Measurements from ENCODE around the gene ATM.
A peak's percentile ranks its signal among the peaks of the same experiment; 100 is the strongest.

Gene ATM

DNA sequence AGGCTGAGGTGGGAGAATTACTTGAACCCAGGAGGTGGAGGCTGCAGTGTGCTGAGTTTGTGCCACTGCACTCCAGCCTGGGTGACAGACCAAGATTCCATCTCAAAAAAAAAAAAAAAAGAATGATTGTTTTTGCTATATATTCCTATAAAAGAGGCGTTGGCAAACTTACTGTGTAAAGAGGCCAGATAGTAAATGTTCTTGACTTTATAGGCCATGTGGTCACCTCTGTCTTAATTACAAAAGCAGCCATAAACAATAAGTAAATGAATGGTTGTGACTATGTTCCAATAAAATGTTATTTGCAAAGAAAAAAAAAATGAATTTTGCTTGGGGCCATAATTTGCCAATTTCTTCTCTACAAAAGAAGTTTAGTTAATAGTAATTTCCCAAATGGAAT lies 12.3 kb downstream of the ATM start:
- H2BK15ac ChIP-seq (ENCODE audit: low read depth, poor library complexity, severe bottlenecking) = no peak overlapping the region
- H3K23ac ChIP-seq (ENCODE audit: low read length in 2 of 2) = no peak overlapping the region
- DNase-seq = no peak
- peaks cover 21% of the 10 kb centered on the region for H3K79me1 ChIP-seq (replicated peaks; ENCODE audit: low read length, poor library complexity, severe bottlenecking)
- H2BK120ac ChIP-seq (ENCODE audit: low read depth, low read length) = no peak overlapping the region
- no peaks in the 10 kb centered on the region for H3K4me1 ChIP-seq (ENCODE audit: control insufficient read depth, insufficient read depth, low read depth, low read length)
- no peak overlapping the region for H3K9ac ChIP-seq (ENCODE audit: low read length)
- no peak overlapping the region for H2AFZ ChIP-seq (ENCODE audit: low read depth, low read length)
- no peak overlapping the region for H3K18ac ChIP-seq (ENCODE audit: low read depth in 1 of 2, low read length in 2 of 2)
- H2AK5ac ChIP-seq (ENCODE audit: low read length, severe bottlenecking) = no peak overlapping the region
- H3K9me3 ChIP-seq (ENCODE audit: control insufficient read depth, low read length) = no peaks in the 10 kb centered on the region
- no peak overlapping the region for H4K8ac ChIP-seq (ENCODE audit: low read length)
- no peak overlapping the region for H3K4me3 ChIP-seq (ENCODE audit: insufficient read depth in 1 of 2, low read depth in 1 of 2, low read length in 2 of 2)
- H3K4ac ChIP-seq (ENCODE audit: low read depth in 1 of 2, low read length in 2 of 2) = no peak overlapping the region
- H3K27me3 ChIP-seq (ENCODE audit: control insufficient read depth in 1 of 2, insufficient read depth in 1 of 2, low read length in 2 of 2) = no peaks in the 10 kb centered on the region
- H2BK5ac ChIP-seq (ENCODE audit: low read depth, low read length, poor library complexity, severe bottlenecking) = no peak overlapping the region
- H3K4me2 ChIP-seq (ENCODE audit: low read length, poor library complexity, severe bottlenecking) = no peak overlapping the region
- H3K36me3 ChIP-seq (ENCODE audit: control insufficient read depth in 1 of 2, insufficient read depth in 2 of 2, low read depth in 1 of 2, low read length in 2 of 2) = peaks cover 17 to 86% of the 10 kb centered on the region in 2 experiments
- H3K14ac ChIP-seq (ENCODE audit: low read length in 2 of 2) = no peak overlapping the region
- WGBS = no CpG with 5 or more reads among the region's 1 CpG
- no peak overlapping the region for H3K27ac ChIP-seq (ENCODE audit: low read length, poor library complexity, severe bottlenecking)
- H2BK12ac ChIP-seq (ENCODE audit: low read length in 2 of 2) = no peak overlapping the region
- H4K91ac ChIP-seq (ENCODE audit: low read length) = peak overlapping the region; percentile 50

DNA sequence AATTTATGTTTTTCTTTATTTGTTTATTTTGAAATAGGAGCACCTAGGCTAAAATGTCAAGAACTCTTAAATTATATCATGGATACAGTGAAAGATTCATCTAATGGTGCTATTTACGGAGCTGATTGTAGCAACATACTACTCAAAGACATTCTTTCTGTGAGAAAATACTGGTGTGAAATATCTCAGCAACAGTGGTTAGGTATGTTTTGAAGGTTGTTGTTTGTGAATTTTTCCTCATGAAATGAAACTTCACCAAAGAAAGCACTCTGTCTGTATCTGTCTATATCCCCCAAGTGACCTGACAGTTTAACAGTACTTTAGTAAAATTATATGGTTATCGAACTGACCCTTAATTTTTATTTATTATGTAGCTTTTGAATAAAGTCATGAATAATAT lies 12.8 kb downstream of the ATM start:
- H2BK15ac ChIP-seq (ENCODE audit: low read depth, poor library complexity, severe bottlenecking) = no peak overlapping the region
- H2BK5ac ChIP-seq (ENCODE audit: low read depth, low read length, poor library complexity, severe bottlenecking) = no peak overlapping the region
- H2AK5ac ChIP-seq (ENCODE audit: low read length, severe bottlenecking) = no peak overlapping the region
- H3K27ac ChIP-seq (ENCODE audit: low read length, poor library complexity, severe bottlenecking) = no peak overlapping the region
- no peak overlapping the region for H4K91ac ChIP-seq (ENCODE audit: low read length)
- H3K23ac ChIP-seq (ENCODE audit: low read length in 2 of 2) = no peak overlapping the region
- WGBS = no CpG with 5 or more reads among the region's 2 CpGs
- H3K4me2 ChIP-seq (ENCODE audit: low read length, poor library complexity, severe bottlenecking) = no peak overlapping the region
- H2AFZ ChIP-seq (ENCODE audit: low read depth, low read length) = no peak overlapping the region
- no peak overlapping the region for H2BK120ac ChIP-seq (ENCODE audit: low read depth, low read length)
- H3K36me3 ChIP-seq (ENCODE audit: control insufficient read depth in 1 of 2, insufficient read depth in 2 of 2, low read depth in 1 of 2, low read length in 2 of 2) = peaks cover 17 to 86% of the 10 kb centered on the region in 2 experiments
- H3K18ac ChIP-seq (ENCODE audit: low read depth in 1 of 2, low read length in 2 of 2) = no peak overlapping the region
- H2BK12ac ChIP-seq (ENCODE audit: low read length in 2 of 2) = no peak overlapping the region
- no peaks in the 10 kb centered on the region for H3K9me3 ChIP-seq (ENCODE audit: control insufficient read depth, low read length)
- H3K4me1 ChIP-seq (ENCODE audit: control insufficient read depth, insufficient read depth, low read depth, low read length) = no peaks in the 10 kb centered on the region
- H3K79me1 ChIP-seq (replicated peaks; ENCODE audit: low read length, poor library complexity, severe bottlenecking) = peaks cover 21% of the 10 kb centered on the region
- no peak overlapping the region for H4K8ac ChIP-seq (ENCODE audit: low read length)
- no peak for DNase-seq
- H3K27me3 ChIP-seq (ENCODE audit: control insufficient read depth in 1 of 2, insufficient read depth in 1 of 2, low read length in 2 of 2) = no peaks in the 10 kb centered on the region
- H3K4ac ChIP-seq (ENCODE audit: low read depth in 1 of 2, low read length in 2 of 2) = no peak overlapping the region
- no peak overlapping the region for H3K4me3 ChIP-seq (ENCODE audit: insufficient read depth in 1 of 2, low read depth in 1 of 2, low read length in 2 of 2)
- H3K14ac ChIP-seq (ENCODE audit: low read length in 2 of 2) = no peak overlapping the region
- no peak overlapping the region for H3K9ac ChIP-seq (ENCODE audit: low read length)

DNA sequence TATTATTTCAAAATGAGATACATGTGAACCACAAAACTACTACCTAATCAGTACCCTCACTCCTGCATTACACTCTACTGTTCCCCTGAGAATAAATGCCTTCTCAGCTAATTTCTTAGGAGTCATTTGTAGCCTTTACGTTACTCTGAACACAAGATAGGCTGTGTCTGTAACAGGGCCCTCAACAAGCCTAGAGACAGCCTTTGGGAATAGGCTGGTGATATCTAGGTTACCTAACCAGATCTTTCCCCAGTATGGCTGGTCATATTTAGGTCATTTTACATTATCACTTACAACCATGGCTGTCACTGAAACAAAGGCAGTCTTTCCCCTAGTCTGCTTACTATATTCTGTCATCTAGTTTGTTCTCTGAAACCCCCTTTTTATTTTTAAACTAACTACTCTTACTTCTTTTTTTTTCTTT lies 14.2 kb downstream of the ATM start:
- Histone ChIP-seq H3K4ac (ENCODE audit: low read depth in 1 of 2, low read length in 2 of 2) (peak overlapping the region; percentile 91 to 93), H3K4me2 (ENCODE audit: low read length, poor library complexity, severe bottlenecking) (no peak overlapping the region), H2AK5ac (ENCODE audit: low read length, severe bottlenecking) (no peak overlapping the region), H3K23ac (ENCODE audit: low read length in 2 of 2) (no peak overlapping the region), H2BK5ac (ENCODE audit: low read depth, low read length, poor library complexity, severe bottlenecking) (no peak overlapping the region), H3K18ac (ENCODE audit: low read depth in 1 of 2, low read length in 2 of 2) (peak overlapping the region in 1 of 2 experiments; percentile 8), H2BK15ac (ENCODE audit: low read depth, poor library complexity, severe bottlenecking) (no peak overlapping the region), H3K27me3 (ENCODE audit: control insufficient read depth in 1 of 2, insufficient read depth in 1 of 2, low read length in 2 of 2) (no peaks in the 10 kb centered on the region), H3K36me3 (ENCODE audit: control insufficient read depth in 1 of 2, insufficient read depth in 2 of 2, low read depth in 1 of 2, low read length in 2 of 2) (peaks cover 17 to 87% of the 10 kb centered on the region in 2 experiments), H3K4me3 (ENCODE audit: insufficient read depth in 1 of 2, low read depth in 1 of 2, low read length in 2 of 2) (no peak overlapping the region), H3K4me1 (ENCODE audit: control insufficient read depth, insufficient read depth, low read depth, low read length) (no peaks in the 10 kb centered on the region), H2AFZ (ENCODE audit: low read depth, low read length) (no peak overlapping the region), H3K9ac (ENCODE audit: low read length) (no peak overlapping the region), H3K79me1 (replicated peaks; ENCODE audit: low read length, poor library complexity, severe bottlenecking) (peaks cover 22% of the 10 kb centered on the region), H3K14ac (ENCODE audit: low read length in 2 of 2) (no peak overlapping the region), H4K8ac (ENCODE audit: low read length) (peak overlapping the region; percentile 60), H4K91ac (ENCODE audit: low read length) (no peak overlapping the region), H2BK12ac (ENCODE audit: low read length in 2 of 2) (peak overlapping the region in 1 of 2 experiments; percentile 72), H2BK120ac (ENCODE audit: low read depth, low read length) (no peak overlapping the region), H3K27ac (ENCODE audit: low read length, poor library complexity, severe bottlenecking) (no peak overlapping the region), H3K9me3 (ENCODE audit: control insufficient read depth, low read length) (no peaks in the 10 kb centered on the region)
- WGBS = no CpG with 5 or more reads among the region's 1 CpG
- peak; percentile 26 for DNase-seq

- Histone ChIP-seq H3K79me1 (replicated peaks; ENCODE audit: low read length, poor library complexity, severe bottlenecking) (peaks cover 16% of the 10 kb centered on the region), H3K9ac (ENCODE audit: low read length) (no peak overlapping the region)
Observed at GRCh38 chr11:108239076-108239475, 16.2 kb downstream of the ATM start.

More at GRCh38 chr11:108239076-108239475, 16.2 kb downstream of the ATM start:
- Histone ChIP-seq H3K9me3 (ENCODE audit: control insufficient read depth, low read length) (no peaks in the 10 kb centered on the region), H3K27me3 (ENCODE audit: control insufficient read depth in 1 of 2, insufficient read depth in 1 of 2, low read length in 2 of 2) (no peaks in the 10 kb centered on the region), H4K91ac (ENCODE audit: low read length) (no peak overlapping the region), H2AK5ac (ENCODE audit: low read length, severe bottlenecking) (no peak overlapping the region), H2BK12ac (ENCODE audit: low read length in 2 of 2) (no peak overlapping the region), H3K23ac (ENCODE audit: low read length in 2 of 2) (no peak overlapping the region), H3K4me2 (ENCODE audit: low read length, poor library complexity, severe bottlenecking) (no peak overlapping the region), H3K27ac (ENCODE audit: low read length, poor library complexity, severe bottlenecking) (no peak overlapping the region), H3K36me3 (ENCODE audit: control insufficient read depth in 1 of 2, insufficient read depth in 2 of 2, low read depth in 1 of 2, low read length in 2 of 2) (peaks cover 11 to 83% of the 10 kb centered on the region in 2 experiments), H3K14ac (ENCODE audit: low read length in 2 of 2) (no peak overlapping the region), H2AFZ (ENCODE audit: low read depth, low read length) (no peak overlapping the region), H3K4ac (ENCODE audit: low read depth in 1 of 2, low read length in 2 of 2) (no peak overlapping the region), H2BK120ac (ENCODE audit: low read depth, low read length) (no peak overlapping the region), H4K8ac (ENCODE audit: low read length) (no peak overlapping the region), H2BK5ac (ENCODE audit: low read depth, low read length, poor library complexity, severe bottlenecking) (no peak overlapping the region), H3K4me1 (ENCODE audit: control insufficient read depth, insufficient read depth, low read depth, low read length) (no peaks in the 10 kb centered on the region), H3K18ac (ENCODE audit: low read depth in 1 of 2, low read length in 2 of 2) (no peak overlapping the region), H3K4me3 (ENCODE audit: insufficient read depth in 1 of 2, low read depth in 1 of 2, low read length in 2 of 2) (no peak overlapping the region), H2BK15ac (ENCODE audit: low read depth, poor library complexity, severe bottlenecking) (no peak overlapping the region)
- DNase-seq = no peak
